ENCODE measurements around the gene PRKG1. TPM values are rescaled to one million over a fixed set of nuclear protein-coding genes. Genes with fewer than 3 reads are reported as not detected.

The PRKG1 gene
- total RNA-seq, 1 donor from 2014 or later, result 28.1 TPM

DNA sequence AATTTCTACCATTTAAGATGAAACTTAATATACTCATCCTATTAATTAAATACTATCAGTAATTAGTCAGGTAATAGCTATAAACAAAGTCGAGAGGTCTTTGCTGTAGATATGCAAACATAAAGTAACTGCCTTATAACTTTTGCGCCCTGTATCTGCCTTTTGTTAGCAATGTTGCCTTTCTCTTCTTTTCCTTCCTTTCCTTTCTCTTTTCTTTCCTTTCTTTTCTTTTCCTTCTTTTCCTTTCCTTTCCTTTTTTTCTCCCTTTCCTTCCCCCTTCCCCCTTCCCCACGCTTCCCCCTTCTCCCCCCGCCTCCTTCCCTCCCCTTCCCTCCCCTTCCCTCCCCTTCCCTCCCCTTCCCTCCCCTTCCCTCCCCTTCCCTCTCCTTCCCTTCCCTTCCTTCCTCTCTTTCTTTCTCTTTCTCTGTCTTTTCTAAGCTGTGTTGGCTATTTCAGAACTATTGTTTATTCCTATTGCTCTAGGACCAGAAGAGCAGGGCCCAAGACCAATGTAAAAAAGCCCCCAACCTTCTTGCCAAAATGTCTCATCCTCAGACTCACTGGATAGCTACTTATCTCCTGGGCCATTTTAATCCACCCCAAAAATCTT lies 1174.5 kb downstream of the PRKG1 start:
- ATAC-seq (no peak), DNase-seq (ENCODE audit: missing footprints) (no peak)
- intact Hi-C loops (cut with DNase I), result no loop called here

DNA sequence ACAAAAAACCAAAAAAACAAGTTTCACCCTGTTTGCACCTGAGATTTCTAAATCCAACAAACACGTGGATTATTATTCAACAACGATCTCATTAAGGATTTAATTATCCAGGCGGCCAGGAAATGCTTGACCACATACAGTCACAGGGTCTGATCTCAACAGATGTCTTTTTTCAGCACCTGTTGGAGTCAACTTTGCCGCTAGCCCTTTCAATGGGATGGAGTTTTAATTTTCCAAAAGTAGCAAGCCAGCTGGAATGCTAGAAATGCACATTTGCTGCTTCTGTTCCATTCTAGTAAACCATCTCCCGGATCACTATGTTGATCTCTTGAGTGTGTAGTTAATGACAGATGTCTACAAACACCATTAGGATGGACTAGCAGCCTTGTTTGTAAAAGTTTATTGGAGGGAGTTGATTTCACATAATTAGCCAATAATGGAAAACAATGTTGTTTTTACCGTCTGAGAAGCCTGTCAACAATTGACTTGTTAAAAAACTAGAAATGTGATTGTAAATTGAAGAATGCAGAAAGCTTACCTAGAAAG lies 1175.6 kb downstream of the PRKG1 start:
- no peak for DNase-seq (ENCODE audit: missing footprints)
- intact Hi-C loops (cut with DNase I), result no loop called here
- ATAC-seq, result no peak

DNA sequence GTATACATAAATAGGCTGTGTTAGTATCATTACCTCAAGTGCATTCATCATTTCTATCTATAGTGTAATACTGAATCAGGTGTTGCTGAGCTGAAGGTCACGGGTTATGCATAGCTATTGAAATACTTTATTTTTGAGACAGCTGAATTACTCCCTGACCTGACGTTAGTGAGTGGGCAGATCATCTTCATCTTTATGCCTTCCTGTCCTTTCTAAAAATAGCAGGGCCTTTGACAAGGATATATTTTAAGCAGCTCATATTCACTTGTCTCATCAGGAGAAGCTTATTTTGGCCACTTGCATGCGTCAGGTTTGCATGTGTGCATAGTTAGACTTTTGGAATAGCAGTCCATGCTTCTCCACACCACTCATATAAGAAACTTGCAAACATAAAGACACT lies 1176.2 kb downstream of the PRKG1 start:
- intact Hi-C loops (cut with DNase I), result no loop called here
- no peak for DNase-seq (ENCODE audit: missing footprints)
- ATAC-seq, result peak; percentile 46

DNA sequence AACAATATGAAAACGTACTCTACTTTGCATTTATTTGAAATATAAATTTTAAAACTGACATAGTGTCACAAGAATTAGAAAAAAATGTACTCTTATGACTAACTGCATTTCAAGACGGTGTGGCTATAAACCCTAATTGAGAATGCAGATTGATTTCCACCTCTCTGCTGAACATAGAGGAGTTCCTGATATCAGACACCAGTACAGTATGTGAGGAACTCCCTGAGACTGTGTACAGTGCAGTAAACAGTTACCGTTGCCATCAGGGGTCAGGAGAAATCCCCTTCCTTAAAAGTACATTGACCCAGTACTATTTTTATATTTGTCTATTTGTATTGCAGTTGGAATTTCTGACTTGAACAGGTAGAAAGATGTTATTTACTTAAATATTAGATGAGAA lies 1178.0 kb downstream of the PRKG1 start:
- ATAC-seq (peak; percentile 79), DNase-seq (ENCODE audit: missing footprints) (no peak)
- intact Hi-C loops (cut with DNase I), result no loop called here

DNA sequence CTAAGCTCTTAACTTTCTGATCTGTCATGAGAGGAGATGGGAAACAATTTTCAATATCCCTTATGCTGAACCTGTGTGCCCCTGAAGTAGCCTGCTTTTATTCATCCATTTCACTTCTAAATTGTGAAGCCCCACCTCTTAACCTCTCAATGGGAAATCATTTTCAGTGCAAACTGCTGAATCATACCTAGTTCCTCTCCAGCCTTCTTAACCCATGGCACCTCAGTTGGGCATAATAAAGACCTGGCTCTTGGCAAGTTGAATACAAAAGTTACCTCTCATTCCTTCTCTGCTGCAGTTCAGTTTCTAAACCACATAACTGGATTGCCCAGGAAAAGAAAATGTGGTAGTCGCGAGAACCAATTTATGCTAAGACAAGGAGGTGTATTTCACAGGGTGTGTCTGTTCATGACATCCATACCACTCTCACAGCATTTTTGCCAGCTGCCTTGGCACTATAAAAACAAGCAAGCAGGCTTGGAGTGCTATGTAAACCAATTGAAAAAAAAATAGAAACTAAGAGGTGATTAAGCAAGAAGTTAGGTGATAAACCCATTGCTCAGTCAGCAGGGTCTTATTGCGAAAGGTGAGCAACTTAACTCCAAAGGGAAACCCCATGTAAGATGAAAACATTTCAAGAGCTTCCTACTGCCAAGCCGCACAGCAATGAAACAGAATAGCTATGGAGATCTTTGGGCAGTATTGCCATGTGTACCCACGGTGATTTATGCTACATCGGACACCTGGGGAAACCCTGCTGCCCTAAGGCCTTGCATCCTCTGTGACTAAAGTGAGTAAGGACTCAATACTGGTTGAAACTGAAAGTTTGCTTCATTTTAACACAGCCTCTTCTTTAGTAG lies 1182.8 kb downstream of the PRKG1 start:
- DNase-seq (ENCODE audit: missing footprints) (no peak), ATAC-seq (no peak)
- intact Hi-C loops (cut with DNase I), result no loop called here

DNA sequence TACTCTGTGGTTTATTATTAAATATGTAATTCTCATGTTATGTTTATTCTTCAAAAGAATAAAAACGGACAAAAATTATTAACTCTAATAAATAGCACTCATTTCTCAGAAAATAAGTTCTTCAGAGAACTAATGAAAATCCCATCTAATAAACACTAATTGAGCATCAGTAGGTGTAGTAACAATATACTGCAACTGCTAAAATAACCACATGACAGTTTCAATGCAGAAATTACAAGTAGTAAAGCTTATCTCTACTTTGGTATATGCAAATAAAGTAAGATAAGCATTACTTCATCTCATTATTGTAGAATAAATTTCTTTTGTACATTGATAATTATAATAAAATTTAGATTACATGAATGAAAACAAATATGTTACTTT lies 1183.4 kb downstream of the PRKG1 start:
- intact Hi-C loops (cut with DNase I), result no loop called here
- ATAC-seq, result no peak

DNA sequence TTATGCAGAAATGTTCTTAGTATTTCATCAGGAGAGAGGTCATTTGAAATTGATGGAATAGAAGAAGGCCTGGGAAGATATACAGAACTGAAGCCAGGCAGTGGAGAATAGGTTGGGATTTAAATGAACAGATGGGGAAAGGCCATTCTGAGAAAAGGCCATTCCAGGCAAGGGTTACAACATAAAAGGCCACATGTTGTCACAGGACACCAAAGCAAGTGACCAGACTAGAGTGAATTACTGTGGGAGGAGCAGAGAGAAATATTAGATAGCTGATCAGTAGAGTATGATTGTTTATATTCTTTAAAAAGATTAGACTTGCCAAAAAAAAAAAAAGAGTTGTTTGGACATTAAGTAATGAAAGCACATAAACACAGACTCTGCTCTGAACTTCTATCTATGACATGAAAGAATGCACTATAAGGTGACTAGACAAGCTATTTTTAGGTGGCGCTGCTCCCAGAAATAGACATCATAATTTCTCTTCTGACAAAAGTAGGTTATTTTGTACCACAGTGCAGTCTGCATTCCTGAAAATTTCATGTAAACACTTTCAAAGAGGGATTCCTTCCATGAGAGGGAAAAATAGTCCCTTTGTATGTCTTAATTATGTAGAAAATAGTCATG lies 1184.6 kb downstream of the PRKG1 start:
- intact Hi-C loops (cut with DNase I), result no loop called here
- peak; percentile 42 for ATAC-seq
- no peak for DNase-seq (ENCODE audit: missing footprints)

More for the DNA sequence above, 1183.4 kb downstream of the PRKG1 start:
- no peak for DNase-seq (ENCODE audit: missing footprints)

DNA sequence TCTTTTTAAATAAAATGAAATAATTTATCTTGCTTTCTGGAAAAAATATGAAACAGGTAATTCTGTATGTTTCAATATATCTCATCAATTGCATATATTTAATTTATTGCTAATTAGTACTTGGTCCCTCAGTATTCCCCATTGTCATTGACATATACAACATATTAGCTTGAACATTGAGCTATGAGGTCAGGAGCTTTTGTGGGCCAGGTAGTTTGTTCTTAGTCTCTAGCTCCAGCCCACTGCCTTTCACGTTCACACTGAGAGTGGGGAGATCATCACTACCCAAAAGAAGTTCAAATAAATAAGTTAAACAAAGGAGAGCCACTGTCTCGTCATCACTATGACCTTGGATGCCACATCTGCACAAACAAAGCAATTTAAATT lies 1185.1 kb downstream of the PRKG1 start:
- intact Hi-C loops (cut with DNase I), result no loop called here
- ATAC-seq (no peak), DNase-seq (ENCODE audit: missing footprints) (no peak)

DNA sequence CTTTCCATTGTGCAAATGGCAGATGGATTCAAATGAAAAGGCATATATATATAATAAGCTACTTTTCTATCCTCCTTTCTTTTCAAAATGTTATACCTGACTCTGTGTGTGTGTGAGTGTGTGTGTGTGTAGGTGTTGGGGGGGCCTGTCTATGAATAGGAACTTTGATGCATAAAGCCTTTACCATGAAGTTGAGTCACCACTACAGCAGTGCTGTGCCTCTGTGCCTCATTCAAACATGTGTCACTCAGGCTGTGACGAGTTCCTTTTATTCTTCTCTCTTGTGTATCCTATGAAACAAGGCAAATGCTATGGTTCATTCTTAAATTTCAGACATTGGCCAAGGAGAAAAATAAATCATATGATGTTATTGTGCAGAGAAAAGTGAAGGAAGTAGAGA lies 1187.1 kb downstream of the PRKG1 start:
- intact Hi-C loops (cut with DNase I), result no loop called here
- ATAC-seq, result no peak
- DNase-seq (ENCODE audit: missing footprints), result no peak

DNA sequence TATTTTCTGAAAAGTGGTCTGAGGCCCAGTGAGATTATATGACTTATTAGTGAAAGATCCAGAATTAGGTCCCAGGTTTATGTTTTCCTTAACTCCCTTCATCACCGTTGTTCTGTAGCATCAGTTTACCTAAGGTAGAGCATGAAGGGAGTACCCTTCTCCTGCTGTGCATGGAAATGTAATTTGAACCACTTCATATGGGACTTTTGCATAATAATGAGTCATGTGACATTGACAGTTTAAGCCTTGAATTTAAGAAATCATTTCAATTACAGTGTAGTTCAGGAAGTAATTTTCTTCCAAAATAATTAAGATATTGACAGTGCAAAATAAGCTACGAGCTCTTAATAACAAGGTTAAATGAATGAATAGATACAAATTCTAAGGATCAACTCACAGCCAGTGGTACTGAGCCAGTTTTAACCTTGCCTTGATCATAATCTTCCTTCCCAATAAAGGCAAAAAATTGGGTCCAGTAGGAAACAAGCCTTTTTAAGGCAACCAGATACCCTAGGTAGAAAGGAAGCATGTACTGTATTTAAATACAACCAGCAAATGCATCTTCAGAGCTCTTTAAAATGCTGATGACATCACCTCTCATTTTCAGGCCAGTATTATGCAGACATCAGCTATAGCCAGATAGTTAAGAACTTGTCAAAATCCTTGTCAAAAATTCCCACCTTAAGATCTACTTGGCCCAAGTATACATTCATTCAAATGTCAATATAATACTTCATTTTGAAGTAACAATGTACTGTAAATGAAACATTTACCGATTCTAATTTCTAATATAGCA lies 1191.0 kb downstream of the PRKG1 start:
- intact Hi-C loops (cut with DNase I), result no loop called here
- no peak for DNase-seq (ENCODE audit: missing footprints)
- ATAC-seq, result no peak

DNA sequence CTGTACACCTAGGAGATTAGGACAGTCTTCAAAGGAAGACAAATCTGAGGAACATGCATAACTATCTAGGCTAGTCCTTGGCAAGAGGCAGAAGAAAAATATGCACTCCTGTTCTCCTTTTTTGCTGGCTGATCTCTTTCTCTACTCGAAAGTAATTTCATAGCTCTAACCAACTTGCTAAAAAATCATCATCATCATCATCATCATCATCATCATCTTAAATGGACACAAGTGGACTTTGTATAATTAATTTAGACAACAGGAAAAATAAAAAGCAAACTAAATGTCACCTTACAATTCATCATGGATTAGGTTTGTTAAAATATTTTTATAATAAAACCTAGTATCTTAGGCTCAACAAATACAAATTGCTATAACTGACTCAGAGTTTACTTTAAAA lies 1192.6 kb downstream of the PRKG1 start:
- no peak for DNase-seq (ENCODE audit: missing footprints)
- intact Hi-C loops (cut with DNase I), result no loop called here
- no peak for ATAC-seq

DNA sequence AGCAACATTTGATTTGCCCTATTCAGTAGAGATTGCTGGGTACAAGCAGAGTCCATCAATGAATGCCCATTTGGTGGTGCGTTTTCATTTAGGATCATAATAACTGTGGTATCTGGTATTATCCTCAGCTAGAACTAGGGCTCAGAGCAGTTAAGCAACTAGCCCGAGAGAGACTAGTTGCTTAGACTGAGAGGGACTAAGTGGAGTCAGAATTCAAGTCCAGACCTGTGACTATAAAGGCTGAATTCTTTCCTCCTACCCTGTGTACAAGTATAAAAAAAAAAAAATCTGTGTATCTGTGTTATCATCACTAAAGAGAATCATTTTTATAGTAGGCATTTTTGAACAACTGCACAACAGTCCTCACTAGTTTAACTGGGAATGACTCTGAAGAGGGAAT lies 1194.5 kb downstream of the PRKG1 start:
- ATAC-seq, result no peak
- intact Hi-C loops (cut with DNase I), result no loop called here
- no peak for DNase-seq (ENCODE audit: missing footprints)

DNA sequence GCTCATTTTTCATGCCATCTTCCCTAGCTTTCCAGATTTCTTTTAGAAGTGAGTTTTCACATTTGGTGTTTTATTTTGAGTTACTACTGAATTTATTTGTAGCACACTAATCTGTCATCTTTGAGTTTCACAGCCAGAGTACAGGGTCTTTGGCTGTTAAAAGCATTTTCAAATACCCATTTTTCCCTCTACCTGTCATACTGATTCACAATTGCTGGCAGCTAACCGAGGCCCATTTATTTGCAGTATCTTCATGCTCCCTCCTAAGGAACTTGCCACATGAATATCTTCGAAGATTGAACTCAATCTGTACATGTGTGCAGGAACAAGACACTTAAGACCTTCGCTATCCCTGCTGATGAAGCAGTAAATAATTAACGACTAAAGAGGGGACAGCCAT lies 1194.9 kb downstream of the PRKG1 start:
- intact Hi-C loops (cut with DNase I), result no loop called here
- ATAC-seq, result no peak
- no peak for DNase-seq (ENCODE audit: missing footprints)

DNA sequence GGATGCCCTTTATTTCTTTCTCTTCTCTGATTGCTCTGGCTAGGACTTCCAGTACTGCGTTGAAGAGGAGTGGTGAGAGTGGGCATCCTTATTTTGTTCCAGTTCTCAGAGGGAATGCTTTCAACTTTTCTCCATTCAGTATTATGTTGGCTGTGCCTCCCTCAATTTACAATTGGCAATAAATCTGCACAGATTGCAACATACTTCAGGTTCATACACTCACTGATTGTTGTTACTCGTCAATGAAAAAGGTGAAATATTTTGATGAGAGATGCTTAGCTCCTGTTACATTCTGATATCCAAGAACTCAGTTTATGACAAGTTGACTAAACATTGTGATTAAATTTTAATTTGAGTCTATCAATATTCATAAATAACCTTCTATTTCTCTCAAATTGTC lies 1201.9 kb downstream of the PRKG1 start:
- no peak for ATAC-seq
- intact Hi-C loops (cut with DNase I), result no loop called here
- no peak for DNase-seq (ENCODE audit: missing footprints)

DNA sequence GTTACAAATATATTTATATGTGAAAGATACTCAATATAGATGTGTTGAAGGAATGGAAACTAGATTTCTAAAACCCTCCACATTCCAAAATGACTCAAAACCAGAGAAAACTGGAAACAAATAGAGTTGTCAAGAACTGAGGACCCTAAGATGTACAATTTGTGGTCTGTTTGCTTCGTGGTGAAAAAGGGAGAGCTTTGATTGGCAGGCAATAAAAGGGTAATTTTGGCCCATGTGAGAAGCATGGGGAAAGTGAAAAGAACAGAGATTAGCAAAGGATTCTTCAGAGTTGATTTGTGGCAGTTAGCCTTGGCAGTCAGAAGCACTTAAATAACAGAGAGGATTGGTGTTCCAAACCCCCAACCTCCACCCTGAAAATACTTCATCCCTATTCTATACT lies 1202.7 kb downstream of the PRKG1 start:
- DNase-seq (ENCODE audit: missing footprints) (no peak), ATAC-seq (no peak)
- intact Hi-C loops (cut with DNase I), result no loop called here

DNA sequence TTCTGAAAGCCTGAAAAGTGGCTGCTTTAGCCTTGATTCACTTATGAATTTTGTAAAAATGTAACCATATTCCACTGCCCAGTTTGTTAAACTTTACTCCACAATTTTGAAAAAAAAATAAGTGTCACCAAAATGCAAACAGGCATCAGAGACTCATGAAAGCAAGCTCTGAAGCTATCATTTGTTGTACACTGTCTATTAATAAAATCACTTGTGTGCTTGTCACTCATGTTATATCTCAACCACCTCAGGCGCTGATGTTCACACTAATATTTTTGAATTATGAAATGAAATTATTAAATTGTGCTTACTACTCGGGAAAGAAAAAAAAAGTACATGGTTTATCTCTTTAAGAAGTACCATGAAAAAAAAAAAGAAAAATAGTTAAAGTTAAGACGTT lies 1205.3 kb downstream of the PRKG1 start:
- DNase-seq (ENCODE audit: missing footprints), result no peak
- ATAC-seq, result no peak
- intact Hi-C loops (cut with DNase I), result no loop called here

DNA sequence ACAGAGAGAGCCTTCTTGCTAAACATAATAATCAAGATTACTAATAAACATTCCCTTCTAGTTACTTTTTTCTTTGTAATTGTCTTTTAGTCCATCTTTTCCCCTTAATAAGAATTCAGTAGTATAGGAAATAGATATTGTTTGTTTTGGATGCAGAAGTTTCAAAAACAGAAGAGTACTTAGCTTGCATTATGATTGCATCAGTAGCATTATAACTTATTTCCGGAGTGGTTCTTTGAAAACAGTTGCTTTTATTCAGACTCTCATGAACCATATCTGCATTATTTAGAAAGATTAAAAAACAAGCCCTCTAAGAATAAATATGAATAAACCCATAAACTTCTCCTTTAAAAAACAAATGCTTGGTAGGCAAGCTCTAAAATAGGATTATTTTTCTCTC lies 1205.8 kb downstream of the PRKG1 start:
- intact Hi-C loops (cut with DNase I), result no loop called here
- DNase-seq (ENCODE audit: missing footprints) (no peak), ATAC-seq (no peak)

DNA sequence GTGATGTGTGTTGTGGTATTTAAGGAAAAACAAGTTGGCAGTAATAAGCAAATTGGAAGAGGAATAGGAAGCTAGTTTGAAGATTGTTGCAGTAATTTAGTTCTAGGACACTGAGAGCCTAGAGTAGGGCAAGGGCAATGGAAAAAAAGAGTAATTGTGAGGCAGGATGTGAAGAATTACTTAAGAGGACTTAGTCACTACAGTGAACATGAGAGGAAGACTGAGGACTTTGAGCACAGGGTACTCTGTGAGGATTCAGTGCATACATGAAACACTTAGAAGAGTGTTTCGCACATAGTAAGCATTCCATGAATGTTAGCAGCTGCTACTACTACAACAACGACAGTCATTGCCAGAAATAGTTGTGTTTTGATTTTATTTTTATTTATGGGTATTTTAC lies 1208.9 kb downstream of the PRKG1 start:
- intact Hi-C loops (cut with DNase I), result no loop called here
- ATAC-seq, result no peak
- DNase-seq (ENCODE audit: missing footprints), result no peak

DNA sequence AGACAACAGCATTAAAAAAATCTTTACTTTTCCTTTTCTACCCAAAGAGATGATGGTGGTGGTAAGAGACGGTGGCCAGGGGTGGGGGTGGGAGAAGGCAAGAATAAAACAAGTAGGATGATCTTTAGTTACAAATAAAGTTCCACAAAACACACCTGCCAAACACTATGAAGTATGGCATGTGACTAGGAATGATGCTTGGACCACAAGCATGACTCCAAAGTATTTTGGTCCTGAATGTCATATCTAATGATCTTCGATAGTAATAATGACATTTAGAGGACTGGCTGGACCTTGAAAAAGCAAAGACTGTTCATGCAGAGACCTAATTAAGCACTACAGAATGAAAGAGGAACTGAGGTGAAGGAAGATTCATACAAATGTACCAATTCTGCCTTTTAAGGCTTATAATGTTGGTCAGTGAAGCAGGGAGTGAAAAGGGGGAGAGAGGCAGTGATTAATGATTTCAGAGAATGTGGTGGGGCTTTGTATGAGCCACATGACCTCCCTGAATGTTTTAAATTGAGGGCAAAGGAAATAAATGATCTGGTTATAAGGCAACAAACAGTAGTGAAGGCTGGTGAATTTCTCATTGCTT lies 1210.2 kb downstream of the PRKG1 start:
- ATAC-seq (no peak), DNase-seq (ENCODE audit: missing footprints) (no peak)
- intact Hi-C loops (cut with DNase I), result no loop called here
